Epithelial cell of alveolus of lung (primary cell): Measurements from ENCODE around the gene SMIM30. TPM values are rescaled to one million over a fixed set of nuclear protein-coding genes. Genes with fewer than 3 reads are reported as not detected.

Experiments
- total RNA-seq: library from RNA; depleted of rRNA; stranded (reverse); fragments of >200 nt; gene quantifications from 2 replicates; pipeline ENCODE4 v1.2.1, GENCODE V29; 2015

SMIM30 gene, protein sequence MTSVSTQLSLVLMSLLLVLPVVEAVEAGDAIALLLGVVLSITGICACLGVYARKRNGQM
- 47.7 and 68.7 TPM in 2 replicates for total RNA-seq

DNA sequence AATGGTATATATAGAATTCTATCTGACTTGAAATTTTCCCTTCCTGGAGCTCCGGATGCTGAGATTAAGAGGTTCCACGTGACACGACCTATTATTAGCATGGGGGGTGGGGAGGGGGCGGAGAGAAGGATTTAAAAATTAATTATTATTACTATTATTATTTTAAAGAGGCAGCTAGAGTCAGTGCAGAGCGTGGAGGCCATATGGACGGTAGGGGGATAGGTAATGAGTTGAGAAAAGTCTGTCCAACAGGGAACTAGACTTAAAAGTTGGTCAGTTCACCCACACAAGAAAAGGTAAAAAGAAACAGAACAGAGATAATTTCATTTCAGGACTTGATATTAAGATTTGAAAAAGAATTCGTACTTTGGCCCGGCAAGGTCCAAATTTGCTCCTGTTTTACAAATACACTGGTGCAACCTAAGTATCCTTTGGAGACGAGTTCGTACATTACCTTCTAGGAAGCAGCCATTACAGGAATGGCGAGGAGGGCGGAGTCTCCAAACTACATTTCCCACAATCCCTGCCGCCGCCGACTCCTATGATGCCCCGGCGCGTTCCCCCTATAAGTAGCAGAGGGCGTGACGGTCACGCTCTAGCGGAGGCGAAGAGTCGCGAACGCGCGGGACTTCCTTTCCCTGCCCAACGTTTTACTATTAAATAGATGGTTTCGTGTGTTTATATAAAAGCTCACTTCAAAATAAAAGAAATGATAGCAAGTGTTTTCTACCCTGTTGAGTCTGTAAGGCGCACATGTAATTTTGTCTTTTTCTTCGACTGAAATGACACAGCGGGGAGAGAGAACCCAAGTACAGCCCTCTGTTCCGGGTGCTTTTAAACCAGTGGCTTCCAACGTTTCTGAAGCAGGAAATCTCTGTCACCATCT lies at the start of gene SMIM30:
TSS of gene SMIM30 (minus strand) at position 481 of the 886 bp plus-strand sequence. CDS start 976 bp downstream, outside the sequence.

DNA sequence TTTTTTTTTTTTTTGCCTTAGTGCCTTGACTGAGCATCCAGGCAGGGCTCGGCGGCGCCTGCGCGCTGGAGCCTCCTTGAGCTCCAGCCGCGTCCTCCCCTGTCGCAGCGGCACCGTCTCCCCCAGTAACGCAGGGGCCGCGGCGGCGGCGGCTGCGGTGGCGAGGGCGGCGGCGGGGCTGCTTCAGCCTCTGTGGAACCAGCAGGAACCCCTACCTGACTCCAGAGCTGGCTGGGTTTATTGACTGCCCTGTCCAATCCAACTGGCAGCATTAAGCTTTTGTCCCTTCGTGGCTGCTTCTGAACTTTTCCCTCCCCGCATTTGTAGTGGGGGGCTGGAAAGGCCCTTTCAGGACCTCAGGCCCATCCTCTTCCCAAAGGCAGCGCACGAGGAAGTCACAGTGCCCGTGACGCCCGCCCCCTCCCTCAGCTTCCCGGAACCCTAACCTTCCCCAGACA lies 31.9 kb downstream of the SMIM30 start, which contains the start of gene GPR85:
TSS of gene GPR85 (minus strand) at position 397 of the 458 bp plus-strand sequence. CDS start 2,106 bp downstream, outside the sequence.

Other genes with a start within 250 kb of the SMIM30 start
- 0.24 and 3.6 TPM in 2 replicates for gene GPR85, start 31.7 kb downstream of the SMIM30 start, total RNA-seq